HEK293T (cell line): Measurements from ENCODE around the gene POLR3A.

ENCODE experiments used
- BHLHE40 ChIP-seq: fragments of 450-650 bp; IDR thresholded peaks from 2 replicates; pipeline ENCODE4 v1.6.1; 2016; ENCODE audit warnings: mild to moderate bottlenecking, moderate library complexity, borderline replicate concordance
- FOXK2 ChIP-seq: fragments of 450-650 bp; IDR thresholded peaks from 2 replicates; pipeline ENCODE4 v1.6.1; 2016; ENCODE audit warnings: mild to moderate bottlenecking
- FOXM1 ChIP-seq: fragments of 450-650 bp; IDR thresholded peaks from 2 replicates; pipeline ENCODE4 v1.6.1; 2017; ENCODE audit warnings: mild to moderate bottlenecking, borderline replicate concordance
- HDGF ChIP-seq: fragments of 450-650 bp; IDR thresholded peaks from 2 replicates; pipeline ENCODE4 v1.6.1; 2017; ENCODE audit warnings: antibody characterized with exemption, borderline replicate concordance
- L3MBTL2 ChIP-seq: fragments of 450-650 bp; conservative IDR thresholded peaks from 2 replicates; pipeline ENCODE4 v1.6.1; 2016; ENCODE audit warnings: mild to moderate bottlenecking
- SP1 ChIP-seq: fragments of 450-650 bp; IDR thresholded peaks from 2 replicates; pipeline ENCODE4 v1.6.1; 2017
- TARDBP ChIP-seq: fragments of 450-650 bp; IDR thresholded peaks from 2 replicates; pipeline ENCODE4 v1.6.1; 2016
- ZNF384 ChIP-seq: fragments of 450-650 bp; IDR thresholded peaks from 2 replicates; pipeline ENCODE4 v1.6.1; 2016

GRCh38 chr10:77941790-77942189 lies 87.5 kb downstream of the POLR3A start:
- TF ChIP-seq SP1 (no peak), ZNF384 (peak; percentile 52; the same call in 1 of the 2 replicates), BHLHE40 (no peak), TARDBP (no peak), HDGF (no peak), L3MBTL2 (no peak), FOXM1 (no peak), FOXK2 (no peak)
